ENCODE data around the gene IFT43.

The IFT43 gene

DNA sequence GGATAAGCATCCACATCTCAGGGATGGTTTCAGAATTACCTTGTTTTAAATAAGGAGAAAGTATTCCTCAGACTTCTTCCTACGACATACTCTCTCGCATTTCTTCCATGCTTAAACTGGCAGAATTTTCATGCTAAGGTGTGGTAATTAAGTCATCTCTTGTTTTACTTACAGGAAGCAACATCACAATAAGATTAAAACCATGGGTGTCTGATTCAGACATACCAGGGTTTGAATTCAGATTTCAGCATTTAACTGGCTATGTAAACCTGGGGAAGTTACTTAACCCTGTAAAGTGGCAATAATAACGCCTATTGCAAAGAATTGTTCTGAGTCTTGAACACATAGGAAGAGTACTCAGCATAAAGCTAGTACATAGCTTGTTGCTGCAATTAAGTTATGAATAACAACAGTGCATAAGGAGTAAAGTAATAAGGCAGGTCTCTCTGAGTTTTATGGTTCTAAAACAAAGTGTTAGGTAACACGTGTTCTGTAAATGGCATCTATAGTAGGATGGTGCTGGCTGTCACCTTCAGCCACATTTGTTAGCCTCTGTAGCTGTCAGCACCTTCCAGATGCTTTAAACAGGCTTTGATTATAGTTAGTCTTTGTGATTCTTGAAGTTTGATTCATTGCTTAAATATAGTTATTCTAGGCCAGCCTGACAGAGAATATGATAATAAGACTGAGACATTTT lies 38.8 kb downstream of the IFT43 start:
- TF ChIP-seq, protein P1, sequence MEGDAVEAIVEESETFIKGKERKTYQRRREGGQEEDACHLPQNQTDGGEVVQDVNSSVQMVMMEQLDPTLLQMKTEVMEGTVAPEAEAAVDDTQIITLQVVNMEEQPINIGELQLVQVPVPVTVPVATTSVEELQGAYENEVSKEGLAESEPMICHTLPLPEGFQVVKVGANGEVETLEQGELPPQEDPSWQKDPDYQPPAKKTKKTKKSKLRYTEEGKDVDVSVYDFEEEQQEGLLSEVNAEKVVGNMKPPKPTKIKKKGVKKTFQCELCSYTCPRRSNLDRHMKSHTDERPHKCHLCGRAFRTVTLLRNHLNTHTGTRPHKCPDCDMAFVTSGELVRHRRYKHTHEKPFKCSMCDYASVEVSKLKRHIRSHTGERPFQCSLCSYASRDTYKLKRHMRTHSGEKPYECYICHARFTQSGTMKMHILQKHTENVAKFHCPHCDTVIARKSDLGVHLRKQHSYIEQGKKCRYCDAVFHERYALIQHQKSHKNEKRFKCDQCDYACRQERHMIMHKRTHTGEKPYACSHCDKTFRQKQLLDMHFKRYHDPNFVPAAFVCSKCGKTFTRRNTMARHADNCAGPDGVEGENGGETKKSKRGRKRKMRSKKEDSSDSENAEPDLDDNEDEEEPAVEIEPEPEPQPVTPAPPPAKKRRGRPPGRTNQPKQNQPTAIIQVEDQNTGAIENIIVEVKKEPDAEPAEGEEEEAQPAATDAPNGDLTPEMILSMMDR (conservative IDR thresholded peaks at IDR 0.05; ENCODE audit: low read depth, low read length) = no peak
- no peak for DNase-seq (ENCODE audit: low read depth)
- no peak overlapping the region for H3K4me3 ChIP-seq (ENCODE audit: low read length)

DNA sequence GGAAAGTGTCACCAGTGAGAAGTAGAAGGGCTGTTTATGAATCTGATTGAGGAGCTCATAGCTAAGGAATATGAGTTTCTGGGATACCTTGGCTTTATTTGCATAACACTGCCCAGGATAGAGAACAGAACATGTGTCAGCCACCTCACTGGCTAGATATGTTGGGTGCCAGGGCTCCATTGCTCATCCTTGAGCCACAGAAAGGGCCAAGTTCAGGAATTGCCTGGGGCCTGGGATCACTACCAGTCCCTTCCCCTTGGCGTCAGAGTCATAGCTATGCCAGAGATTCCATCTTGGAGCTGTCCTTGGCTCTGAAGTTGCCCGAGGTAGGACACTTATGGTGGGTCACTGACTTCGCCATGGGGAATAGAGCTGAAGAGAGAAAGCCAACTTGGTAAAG lies 49.0 kb downstream of the IFT43 start:
- TF ChIP-seq, protein P1 (conservative IDR thresholded peaks at IDR 0.05; ENCODE audit: low read depth, low read length) = no peak
- no peak for DNase-seq (ENCODE audit: low read depth)
- H3K4me3 ChIP-seq (ENCODE audit: low read length) = no peak overlapping the region

DNA sequence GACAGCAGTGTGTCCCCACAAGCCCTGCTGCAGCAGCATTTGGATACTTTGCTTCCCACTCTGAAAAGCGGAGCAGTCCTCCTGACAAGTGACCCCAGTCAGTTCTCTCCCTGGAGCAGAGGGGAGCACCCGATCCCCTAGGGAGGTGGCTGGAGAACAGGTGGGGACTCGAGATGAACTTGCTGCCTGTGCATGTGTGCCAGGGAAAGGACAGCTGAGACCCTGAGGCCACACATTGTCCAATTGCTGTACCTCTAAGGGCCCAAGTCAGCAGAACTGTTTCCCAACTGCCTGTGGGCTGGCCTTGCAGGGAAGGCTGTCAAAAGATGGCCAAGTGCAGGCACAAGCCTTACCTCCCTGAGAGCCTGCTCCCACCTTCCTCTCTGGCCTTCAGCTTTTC lies 55.1 kb downstream of the IFT43 start:
- H3K4me3 ChIP-seq (ENCODE audit: low read length) = no peak overlapping the region
- TF ChIP-seq, protein P1 (conservative IDR thresholded peaks at IDR 0.05; ENCODE audit: low read depth, low read length) = no peak
- no peak for DNase-seq (ENCODE audit: low read depth)

DNA sequence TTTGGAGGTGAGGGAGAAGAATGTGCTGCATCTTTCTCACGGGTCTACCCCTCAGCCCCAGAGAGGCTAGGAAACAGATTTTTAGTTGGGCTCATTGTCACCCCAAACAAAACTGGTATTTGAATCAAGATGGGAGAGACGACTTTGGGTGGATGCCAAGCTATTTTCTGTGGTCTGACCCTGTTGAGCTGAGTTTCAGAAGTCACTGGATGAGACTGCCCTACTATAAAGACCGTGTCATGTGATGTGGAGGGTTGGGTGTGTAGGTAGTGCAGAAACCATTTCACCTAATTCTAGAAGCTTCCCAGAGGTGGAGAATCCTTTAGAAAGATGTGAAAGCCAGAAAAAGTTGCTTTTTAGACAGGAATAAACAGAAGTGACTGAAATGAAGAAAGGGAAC lies 60.2 kb downstream of the IFT43 start:
- TF ChIP-seq, protein P1 (conservative IDR thresholded peaks at IDR 0.05; ENCODE audit: low read depth, low read length) = no peak
- no peak overlapping the region for H3K4me3 ChIP-seq (ENCODE audit: low read length)
- no peak for DNase-seq (ENCODE audit: low read depth)

DNA sequence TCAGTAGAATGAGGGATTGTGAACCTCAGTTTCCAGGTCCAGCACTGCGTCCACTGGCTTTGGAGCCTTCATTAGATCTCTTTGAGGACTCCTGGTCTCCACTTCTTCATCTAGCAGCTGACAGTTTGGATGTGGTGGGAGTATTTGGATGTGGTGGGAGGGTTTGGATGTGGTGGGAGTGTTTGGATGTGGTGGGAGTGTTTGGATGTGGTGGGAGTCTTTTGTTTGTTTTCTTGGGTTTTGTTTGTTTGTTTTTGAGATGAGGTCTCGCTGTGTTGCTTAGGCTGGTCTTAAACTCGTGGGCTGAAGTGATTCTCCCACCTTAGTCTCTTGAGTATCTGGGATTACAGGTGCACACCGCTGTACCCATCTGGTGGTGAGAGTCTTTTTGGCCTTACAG lies 64.7 kb downstream of the IFT43 start:
- TF ChIP-seq, protein P1 (conservative IDR thresholded peaks at IDR 0.05; ENCODE audit: low read depth, low read length) = no peak
- no peak overlapping the region for H3K4me3 ChIP-seq (ENCODE audit: low read length)
- DNase-seq (ENCODE audit: low read depth) = no peak

DNA sequence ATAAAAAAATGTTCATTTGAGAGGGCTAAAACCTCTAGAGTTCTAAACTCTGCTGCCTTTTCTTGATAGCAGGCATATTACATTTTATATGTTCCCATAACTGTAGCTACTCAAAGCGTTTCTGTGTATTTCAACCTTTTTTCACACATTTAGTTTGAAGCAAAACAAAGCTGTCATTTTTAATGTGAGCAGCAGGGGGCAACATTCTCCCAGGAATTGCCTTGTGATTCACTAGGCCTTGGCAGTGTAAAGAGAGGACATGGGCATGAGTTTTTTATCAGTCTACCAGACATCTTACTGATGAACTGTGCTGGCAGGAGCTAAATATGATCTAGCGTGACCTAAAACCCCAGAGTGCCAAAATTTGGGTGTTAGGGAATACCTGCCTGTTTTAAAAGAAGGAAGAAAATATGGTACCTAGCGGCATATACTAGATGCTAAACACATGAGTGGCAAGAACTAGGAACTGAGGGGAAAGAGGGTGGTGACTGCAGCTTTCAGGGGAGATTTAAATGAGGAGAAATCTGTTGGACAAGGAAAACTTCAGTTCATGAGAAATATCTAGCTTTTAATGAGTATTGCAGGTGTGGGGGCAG lies 65.3 kb downstream of the IFT43 start:
- TF ChIP-seq, protein P1 (conservative IDR thresholded peaks at IDR 0.05; ENCODE audit: low read depth, low read length) = peak; percentile 68
- peak; percentile 10 for DNase-seq (ENCODE audit: low read depth)
- no peak overlapping the region for H3K4me3 ChIP-seq (ENCODE audit: low read length)

Data from retinal pigment epithelial cell (primary cell).